Activated naive CD8-positive, alpha-beta T cell treated with anti-CD3 and anti-CD28 coated beads, Interleukin-2, amount 50 U/mL, for 16 hours (primary cell): ENCODE results near the gene PALM.
A peak's percentile ranks its signal among the peaks of the same experiment; 100 is the strongest.
"Not testable (repeated sequence)": the region's sequence is repeated elsewhere in the genome, so short reads cannot be mapped to it uniquely, and the experiment has no call there.

Experiments used
- DNase-seq: peaks from one replicate; pipeline ENCODE4 v3.0.0-alpha.2; 2020; ENCODE audit warnings: low read depth, low spot score

PALM gene

DNA sequence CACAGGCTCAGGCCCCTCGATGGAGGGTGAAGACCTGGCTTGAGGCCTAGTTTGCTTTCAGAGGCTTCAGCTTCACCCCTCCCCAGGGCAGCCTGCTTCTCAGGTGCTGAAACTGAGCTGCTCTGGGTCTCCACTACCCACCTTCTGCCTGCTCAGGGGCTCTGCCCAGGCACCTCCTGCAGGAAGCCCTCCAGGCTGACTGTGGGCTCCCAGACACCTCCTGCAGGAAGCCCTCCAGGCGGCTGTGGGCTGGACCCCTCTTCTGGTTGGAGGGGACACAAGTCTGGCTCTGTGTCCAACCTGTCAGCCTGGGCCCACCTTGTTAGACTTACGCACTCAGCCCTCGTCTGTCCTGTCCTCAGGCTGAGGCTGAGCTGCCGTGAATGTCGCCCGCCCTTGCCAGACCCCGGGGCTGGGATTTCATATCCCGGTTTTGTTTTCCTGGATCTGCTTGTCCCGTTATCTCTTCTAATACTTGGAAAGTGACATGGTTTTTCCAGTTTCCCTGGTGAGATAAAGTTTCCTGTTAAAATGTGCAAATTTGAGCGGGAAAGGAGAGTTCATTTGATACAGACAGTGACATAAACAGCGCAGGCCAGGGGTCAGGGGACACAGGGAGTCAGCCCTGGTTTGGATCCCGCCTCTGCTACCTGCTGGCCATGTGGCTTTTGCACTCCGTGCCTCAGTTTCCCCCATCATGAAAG, 21.4 kb downstream of the PALM start:
- no peak for DNase-seq

DNA sequence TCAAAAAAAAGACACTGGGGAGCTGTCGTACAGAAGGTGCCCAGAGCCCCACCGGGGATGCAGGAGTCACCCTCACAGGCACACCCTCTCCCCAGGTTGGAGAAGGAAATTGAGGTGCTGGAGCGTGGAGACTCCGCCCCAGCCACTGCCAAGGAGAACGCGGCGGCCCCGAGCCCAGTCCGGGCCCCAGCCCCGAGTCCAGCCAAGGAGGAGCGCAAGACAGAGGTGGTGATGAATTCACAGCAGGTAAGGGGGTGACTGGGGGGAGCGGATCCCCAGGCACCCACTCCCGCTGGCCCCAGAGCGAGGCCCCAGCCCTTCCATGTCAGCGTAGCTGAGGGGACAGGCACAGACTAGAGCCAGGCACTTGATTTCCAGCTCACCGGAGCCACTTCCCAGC, 22.3 kb downstream of the PALM start:
- DNase-seq, result no peak

DNA sequence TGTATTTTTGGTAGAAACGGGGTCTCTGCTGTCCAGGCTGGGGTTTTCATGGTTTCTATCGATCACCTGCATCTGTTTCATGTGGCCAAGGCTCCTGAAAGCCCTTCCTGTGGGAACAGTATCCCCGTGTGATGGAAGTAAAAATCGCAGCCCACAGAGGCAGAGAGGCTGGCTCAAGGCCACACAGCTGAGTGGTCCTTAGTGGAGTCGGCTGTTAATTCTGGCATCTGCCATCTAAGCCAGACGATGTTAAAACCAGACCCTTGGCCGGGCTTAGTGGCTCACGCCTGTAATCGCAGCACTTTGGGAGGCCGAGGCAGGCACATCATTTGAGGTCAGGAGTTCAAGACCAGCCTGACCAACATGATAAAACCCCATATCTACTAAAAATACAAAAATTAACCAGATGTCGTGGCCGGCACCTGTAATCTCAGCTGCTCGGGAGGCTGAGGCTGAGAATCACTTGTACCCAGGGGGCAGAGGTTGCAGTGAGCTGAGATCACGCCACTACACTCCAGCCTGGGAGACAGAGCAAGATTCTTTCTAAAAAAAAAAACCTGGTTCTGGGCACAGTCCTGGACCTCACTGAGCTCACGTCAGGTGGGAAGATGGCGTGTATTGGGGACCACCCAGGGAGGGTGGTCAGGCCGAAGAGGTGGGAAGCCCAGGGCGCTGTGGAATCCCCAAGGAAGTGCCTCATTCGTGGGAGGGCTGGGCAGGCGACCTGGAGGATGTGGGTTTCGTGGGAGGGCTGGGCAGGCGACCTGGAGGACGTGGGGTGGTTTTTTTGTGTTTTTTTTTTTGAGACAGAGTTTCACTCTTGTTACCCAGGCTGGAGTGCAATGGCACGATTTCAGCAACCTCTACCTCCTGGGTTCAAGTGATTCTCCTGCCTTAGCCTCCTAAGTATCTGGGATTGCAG, 23.7 kb downstream of the PALM start:
- DNase-seq, result no peak

DNA sequence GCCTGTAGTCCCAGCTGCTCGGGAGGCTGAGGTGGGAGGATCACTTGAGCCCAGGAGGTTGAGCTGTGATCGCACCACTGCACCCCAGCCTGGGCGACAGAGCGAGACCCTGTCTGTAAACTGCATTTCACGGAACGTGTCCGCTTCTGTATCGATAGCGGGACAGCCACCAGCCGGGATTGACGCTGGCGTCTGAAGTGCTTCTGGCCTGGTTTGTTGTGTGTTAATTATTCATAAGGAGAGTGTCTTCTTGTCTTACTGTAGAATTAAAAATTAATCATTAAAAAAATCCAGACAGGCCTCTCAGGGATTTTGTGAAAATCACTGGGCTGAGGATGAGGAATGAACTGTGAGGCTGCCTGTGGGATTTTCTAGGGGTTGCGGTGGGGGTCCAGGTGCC, 26.0 kb downstream of the PALM start:
- no peak for DNase-seq

DNA sequence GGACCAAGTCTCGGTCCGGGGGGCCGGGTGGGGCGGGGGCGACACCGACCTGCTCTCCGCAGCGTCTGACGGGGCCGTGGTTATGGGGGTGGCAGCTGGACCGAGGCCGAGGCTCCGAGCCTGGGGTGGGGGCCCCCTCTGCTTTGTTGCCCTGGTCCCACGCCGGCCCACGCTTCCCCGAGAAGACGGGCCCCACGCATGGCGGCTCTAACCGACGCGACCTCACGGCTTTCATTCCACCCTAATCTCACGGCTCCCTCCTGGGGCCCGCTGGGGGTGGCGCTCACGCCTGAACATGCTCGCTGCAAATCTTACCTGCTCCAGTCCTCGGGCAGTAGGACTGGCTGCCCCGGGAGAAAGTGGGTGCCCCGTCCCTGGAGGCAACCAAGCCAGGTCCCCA, 27.4 kb downstream of the PALM start:
- DNase-seq, result no peak

DNA sequence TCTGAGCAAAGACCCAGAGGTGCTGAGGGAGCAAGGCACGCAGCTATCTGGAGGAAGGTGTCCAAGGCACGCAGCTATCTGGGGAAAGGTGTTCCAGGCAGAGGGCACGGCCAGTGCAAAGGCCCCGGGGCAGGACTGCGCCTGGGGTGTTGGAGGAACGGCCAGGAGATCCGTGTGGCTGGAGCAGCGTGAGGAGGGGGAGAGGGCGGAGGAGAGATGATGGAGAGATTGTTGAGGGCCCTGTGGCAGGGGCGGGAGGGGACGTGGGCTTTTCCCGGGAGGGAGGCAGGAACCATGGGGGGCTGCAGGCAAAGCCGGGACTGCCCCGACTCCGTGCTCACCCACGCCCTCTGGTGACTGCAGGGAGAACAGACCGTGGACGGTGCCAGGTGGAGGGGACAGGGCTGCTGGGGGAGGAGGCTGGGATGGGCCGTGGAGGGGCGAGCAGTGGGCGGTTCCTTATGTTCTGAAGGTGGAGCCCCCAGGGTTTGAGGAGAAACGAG, 28.9 kb downstream of the PALM start:
- peak; percentile 44 for DNase-seq

DNA sequence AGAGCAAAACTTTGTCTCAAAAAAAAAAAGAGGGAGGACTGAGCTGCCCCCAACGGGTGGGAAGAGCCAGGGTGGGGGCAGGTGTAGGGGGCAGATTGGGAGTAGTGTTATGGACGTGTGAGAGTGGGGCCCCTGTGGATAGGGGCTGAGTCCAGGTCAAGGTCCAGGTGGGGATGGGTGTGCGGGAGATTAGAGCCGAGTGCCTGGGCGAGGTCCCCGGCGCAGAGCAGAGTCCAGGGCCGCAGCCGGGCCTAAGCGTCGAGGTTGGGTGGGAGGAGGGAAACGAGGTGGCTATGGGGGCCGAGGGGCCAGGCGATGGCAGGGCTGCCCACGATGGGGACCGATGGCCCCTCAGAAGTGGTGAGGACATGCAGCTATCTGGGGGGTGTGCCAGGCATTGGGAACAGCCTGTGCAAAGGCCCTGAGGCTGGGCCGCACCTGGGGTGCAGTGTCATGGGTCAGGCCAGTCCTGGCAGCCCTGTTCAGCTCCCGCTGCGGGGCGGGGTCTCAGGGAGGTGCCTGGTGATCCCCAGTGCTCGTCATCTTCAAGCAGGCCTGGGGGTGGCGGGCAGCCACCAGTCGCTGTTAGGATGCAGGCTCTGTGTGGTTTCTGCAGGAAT, 29.9 kb downstream of the PALM start:
- no peak for DNase-seq

DNA sequence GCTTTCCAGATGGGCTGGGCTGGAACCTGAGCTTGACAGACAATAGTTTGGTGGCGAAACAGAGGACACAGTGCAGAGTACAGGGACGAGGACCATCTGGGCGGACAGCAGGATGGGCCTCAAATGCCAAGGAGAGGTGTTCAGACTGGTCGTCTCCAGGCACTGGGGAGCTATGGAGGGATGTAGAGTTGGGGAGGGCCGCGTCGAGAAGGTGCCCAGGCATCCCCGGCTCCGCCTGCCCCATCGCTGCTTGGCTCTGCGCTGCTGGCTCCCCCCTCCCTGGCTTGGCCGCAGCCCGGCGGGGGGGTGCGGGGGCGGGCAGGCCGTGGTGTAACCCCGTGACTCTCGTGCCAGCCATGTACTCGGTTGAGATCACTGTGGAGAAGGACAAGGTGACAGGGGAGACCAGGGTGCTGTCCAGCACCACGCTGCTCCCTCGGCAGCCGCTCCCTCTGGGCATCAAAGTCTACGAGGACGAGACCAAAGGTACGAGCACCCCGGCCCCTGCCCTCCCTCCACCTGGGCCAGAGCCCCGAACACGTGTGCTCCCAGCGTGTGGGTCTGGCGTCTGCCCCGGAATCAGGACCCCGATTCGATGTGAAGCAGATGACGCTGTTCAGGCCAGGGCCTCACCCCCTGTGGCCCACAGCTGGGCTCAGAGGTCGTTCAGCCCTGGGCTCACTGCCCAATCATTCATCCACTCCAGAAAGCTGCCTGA, 31.4 kb downstream of the PALM start:
- no peak for DNase-seq

DNA sequence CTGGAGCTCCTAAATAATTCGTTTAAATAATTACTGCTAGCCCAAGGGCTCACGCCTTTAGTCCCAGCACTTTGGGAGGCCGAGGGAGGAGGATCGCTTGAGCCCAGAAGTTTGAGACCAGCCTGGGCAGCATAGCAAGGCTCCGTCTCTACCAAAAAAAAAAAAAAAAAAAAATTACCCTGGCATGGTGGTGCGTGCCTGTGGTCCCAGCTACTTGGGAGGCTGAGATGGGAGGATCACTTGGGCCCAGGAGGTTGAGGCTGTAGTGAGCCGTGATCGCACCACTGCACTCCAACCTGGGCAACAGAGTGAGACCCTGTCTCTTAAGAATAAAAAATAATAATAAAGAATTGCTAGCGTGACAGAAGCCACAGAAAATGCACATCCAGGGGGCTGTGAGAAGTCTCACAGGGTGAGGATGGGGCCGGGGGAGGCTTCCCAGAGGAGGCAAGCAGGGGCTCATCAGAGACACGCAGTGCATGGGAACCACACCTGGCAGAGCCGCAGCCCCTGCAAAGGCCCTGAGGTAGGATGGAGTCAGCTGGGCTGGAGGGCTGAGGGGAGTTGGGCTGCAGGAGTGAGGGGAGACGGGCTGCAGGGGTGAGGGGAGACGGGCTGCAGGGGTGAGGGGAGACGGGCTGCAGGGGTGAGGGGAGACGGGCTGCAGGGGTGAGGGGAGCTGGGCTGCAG, 32.2 kb downstream of the PALM start:
- not testable (repeated sequence) for DNase-seq

DNA sequence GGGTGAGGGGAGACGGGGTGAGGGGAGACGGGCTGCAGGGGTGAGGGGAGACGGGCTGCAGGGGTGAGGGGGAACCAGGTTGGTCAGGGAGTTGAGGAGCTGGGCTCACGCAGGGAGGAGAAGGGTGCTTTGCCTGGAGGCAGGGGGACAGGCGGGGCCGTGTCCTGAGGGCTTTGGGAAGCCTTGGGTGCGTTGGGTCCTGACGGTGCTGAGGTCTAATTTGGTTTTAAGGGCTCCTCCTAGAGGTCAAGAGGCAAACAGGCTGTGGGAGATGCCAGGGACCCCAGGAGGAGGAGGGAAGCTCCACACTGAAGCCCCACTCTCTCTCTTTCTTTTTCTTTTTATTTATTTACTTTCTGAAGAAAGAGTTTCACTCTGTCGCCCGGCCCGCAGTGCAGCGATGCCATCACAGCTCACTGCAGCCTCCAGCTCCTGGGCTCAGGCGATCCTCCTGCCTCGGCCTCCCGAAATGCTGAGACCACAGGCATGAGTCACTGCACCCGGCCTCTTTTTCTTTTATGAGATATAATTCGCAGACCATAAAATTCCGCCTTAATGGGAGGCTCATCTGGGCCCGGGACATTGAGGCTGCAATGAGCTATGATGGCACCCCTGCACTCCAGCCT, 32.9 kb downstream of the PALM start:
- no peak for DNase-seq

DNA sequence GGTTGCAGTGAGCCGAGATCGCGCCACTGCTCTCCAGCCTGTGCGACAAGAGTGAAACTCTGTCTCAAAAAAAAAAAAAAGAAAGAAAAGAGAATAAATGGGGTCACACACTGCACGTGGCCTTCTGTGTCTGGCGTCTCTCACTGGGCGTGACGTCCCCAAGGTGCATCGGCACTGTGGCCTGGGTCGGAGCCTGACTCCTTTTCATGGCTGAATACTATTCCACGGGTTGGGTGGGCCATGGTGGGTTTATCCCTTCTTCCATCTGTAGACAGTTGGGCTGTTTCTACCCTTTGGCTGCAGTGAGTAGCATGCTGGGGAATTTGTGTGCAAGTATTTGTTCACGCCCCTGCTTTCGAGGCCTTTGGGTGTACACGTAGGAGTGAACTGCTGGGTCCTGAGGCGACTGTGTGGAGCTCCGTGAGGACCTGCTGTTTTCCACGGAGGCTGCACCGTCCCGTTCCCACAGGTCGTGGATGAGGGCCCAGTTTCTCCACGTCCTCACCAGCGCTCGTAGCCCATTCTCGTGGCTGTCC, 33.9 kb downstream of the PALM start:
- no peak for DNase-seq

DNA sequence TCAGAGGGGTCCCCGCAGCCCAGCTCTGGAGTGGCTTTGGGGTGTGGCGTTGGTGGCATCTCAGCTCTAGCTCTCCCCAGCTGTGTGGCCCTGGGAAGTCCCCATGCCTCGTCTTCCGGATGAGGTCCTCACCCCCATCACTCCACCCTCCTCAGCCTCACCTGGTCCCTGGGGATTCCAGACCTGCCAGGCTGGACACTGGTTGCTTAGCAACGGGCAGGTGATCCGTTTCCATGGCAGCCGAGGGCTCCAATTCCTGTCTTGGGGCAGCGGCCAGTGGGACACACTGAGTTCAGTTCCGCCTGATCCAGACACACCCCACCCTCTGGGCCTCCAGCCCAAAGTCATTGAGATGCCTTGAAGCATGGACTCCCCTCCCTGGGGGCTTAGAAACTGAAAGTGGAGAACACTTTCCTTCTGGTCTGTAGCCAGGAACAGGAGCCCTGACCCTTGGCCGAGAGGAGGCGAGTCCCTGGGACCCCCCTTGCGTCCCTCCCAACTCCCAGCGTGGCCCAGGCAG, 34.5 kb downstream of the PALM start:
- DNase-seq, result no peak

DNA sequence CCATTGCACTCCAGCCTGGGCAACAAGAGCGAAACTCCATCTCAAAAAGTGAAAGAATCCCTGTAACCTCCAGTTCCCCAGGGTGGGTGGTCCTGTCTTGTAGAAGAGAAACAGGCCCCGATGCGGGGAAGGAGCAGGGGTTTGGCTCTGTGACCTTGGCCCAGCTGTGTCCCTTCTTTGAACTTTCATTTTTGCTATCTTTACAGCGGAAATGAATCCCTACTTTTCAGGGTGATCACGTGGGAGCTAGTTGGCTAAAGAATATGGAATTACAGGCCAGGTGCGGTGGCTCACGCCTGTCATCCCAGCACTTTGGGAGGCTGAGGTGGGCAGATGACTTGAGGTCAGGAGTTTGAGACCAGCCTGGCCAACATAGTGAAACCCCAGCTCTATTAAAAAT, 36.4 kb downstream of the PALM start:
- not testable (repeated sequence) for DNase-seq

DNA sequence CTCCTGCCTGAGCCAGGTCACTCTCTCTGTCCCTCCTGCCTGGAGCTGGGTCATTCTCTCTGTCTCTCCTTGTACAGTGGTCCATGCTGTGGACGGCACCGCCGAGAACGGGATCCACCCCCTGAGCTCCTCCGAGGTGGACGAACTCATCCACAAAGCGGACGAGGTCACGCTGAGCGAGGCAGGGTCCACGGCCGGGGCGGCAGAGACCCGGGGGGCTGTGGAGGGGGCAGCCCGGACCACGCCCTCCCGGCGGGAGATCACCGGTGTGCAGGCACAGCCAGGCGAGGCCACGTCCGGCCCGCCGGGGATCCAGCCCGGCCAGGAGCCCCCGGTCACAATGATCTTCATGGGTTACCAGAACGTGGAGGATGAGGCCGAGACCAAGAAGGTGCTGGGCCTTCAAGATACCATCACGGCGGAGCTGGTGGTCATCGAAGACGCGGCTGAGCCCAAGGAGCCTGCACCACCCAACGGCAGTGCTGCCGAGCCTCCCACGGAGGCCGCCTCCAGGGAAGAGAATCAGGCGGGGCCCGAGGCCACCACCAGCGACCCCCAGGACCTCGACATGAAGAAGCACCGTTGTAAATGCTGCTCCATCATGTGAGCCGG, 37.6 kb downstream of the PALM start:
- no peak for DNase-seq

DNA sequence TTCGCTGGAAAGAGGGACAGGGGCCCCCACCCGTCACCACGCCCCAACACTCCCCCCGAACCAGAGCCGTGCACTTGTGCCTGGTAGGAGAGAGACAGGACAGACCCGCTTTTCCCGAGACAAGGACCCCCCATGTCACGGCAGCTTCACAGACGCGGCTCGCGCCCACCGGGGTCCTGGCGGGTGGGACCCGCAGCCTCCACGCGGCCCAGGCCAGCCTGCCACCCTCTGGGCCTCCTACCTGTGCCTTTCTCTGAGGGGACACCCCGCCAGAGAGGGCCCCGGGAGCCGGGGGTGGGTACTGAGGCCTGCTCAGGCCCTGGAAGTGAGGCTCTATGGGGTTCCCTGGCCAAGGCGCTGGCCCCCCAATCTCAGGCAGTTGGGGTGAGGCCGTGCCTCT, 38.2 kb downstream of the PALM start:
- DNase-seq, result no peak

DNA sequence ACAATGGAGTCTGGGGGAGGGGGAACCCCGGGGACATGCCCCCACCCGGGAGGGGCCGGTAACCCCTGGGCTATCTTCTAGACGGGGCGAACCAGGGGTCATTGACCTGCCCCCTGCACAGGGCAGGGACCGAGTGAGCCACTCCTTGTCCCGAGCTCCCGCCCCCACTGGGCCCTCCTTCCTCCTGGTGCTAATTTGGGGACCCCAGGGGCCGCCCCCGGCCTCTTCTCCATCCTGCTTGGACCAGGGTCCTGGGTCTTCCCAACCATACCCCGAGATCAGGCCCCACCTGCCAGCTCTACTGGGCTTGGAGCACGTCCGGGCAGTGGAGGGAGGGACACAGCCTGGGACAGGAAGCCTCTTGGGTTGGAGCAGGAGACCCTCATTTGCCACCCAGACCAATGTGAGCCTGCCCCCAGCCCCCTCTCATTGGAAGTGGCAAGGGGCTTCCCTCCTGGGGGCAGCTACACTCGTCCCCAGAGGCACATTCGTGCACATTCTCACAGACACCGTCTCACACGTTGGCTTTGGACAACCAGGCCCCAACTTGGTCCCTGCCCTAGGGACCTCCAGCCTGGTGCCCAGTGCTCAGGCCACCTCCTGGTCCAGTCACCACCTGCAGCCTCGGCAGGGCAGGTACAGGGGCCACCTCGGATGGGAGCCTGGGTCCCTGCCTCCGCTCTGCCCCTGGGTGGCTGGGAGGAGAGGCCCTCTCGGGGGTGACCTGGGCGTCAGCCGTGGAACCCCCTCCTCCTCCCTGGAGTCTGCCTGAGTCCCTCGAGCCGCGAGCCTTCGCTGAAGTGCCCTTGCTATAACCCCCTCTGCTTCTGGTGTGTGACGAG, 38.9 kb downstream of the PALM start:
- DNase-seq, result no peak

DNA sequence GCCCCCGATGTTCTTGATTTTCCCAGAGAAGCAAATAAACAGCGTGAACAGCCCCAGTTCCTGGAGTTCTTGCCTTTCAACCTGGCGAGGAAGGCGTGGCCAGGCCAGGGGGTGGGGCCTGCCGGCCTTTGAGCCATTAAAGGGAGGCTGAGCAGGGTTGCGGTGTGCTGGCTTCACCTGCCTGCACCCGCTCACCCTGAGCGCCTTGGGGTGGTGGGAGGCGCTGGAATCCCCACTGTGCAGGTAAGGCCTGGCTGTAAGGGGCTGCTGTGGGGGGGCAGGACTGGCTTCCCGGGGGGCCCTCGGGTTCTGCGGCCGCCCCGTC, 39.5 kb downstream of the PALM start:
- no peak for DNase-seq

DNA sequence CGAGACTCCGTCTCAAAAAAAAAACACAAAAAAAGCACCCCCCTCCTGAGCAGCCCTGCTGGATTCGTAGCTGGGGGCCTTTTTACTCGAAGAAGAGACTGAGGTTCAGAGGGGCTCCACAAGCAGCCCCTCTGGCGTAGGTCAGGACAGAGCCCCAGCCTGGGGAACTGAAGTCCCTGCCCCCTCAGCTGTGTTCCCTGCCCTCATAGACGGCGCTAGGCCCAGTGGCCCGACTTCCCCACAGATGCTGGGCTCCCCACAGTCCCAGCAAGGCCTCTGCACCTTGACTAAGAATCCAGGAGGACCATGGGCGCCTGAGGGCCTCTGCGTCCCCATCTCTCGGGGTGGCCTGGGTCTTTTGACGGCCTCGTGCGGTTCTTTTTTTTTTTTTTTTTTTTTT, 41.1 kb downstream of the PALM start:
- no peak for DNase-seq
